ENCODE results near the gene KIF18B. TPM values are rescaled to one million over a fixed set of nuclear protein-coding genes. Genes with fewer than 3 reads are reported as not detected.
A peak's percentile ranks its signal among the peaks of the same experiment; 100 is the strongest.

Gene KIF18B
- 1 to 10 TPM in 1 of 9 donors, under 1 TPM in 7, not detected in 1; 0.06 to 5.4 (median 0.44) TPM for total RNA-seq
- polyA plus RNA-seq = under 1 TPM; 0.12 to 0.19 TPM
- long read RNA-seq, donor 1, partial matches to known transcripts = 1 of 1 reads
- long read RNA-seq, donor 1, other reads (novel, unspliced or antisense) = 0 of 1 reads
- long read RNA-seq, donor 2 = 0 reads
- long read RNA-seq, donor 3 = 0 reads

DNA sequence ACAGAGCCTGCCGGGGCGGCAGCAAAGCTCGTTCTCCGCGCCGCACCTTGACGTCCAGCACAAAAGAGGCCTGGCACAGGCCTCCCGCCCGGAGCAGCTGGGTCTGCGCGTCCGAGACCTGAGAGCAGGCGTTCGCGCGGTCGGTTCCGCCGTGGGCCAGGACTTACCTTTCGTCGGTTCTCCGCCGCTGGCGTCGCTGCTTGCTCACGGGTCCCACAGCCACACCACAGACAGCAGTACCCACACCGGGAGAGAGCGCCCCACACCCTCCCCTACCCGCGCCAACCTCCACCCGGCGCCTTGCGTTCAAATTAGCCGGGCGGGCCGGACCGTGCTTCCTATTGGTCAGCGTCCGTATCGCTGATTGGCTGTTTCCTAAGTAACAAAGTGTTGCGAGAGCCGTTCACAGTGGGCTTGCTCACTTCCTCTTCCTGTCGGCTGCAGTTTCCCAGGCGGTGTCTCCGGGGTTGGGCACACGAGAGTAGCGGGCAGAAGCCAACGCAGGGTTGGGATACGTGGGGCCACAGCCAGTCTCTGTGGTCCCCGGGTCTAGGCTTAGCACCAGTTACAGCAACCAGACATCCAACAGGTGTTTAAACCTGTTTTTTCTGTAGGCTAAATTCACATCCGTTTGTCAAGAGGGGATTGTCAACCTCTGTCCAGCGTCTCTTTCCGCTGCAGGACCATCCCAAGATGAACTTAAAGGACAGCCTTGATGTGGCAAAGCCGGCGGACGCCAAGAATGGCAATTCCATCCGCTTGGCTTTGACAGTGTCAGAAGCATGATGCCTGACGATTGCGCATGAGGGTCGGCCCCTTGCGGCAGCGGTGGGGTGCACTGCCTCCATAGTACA, at the start of gene KIF18B:
KIF18B (minus strand) TSS at position 313 of the 854 bp plus-strand sequence. CDS start 11,429 bp downstream, outside the sequence.
- DNase-seq = peak; percentile 89 to 91 (median 90)
- Histone ChIP-seq H3K9me3 (no peaks in the 10 kb centered on the region), H3K27me3 (no peaks in the 10 kb centered on the region), H3K4me1 (peaks cover 0 to 22% (median 9%) of the 10 kb centered on the region in 12 donors), H3K4me3 (peak within 1 kb of the TSS; percentile 22 to 80 (median 59)), H3K27ac (peak within 1 kb of the TSS in 10 of 12 donors; percentile 19 to 73 (median 62)), H3K36me3 (no peaks in the 10 kb centered on the region)
- TF ChIP-seq CTCF (IDR thresholded peaks at IDR 0.05) = no peak
- peak in 1 of 2 donors; percentile 88 for TF ChIP-seq POLR2A (IDR thresholded peaks at IDR 0.05)
- ATAC-seq = peak; percentile 93 to 100 (median 100)
- WGBS, 4 donors = 2 to 3% (median 2%) methylated on average over 33 to 62 of the region's 62 CpGs
- intact Hi-C loops (cut with DNase I) = loop anchor here in 1 of 10 donors (2.0 kb wide), 1 partner anchor 73 kb away; no protein-coding TSS in a partner anchor

DNA sequence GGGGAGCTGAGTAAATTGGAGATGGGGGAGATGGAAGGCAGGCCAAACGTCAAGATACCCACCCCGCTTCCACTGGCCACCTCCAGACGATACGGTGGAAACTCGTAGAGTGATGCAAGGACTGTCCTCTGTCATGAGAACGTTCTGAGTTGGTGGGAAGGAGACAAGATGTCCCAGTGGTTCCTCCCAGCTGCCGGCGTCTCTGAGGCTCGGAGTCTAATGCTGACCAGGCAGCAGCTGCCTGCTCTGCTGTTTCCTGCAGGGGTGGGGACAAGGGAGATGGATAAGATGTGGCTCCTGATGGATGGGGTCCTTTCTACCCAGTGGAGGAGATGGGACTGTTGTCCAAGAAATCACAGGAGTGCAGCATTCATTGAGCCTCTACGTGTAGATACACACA, 48.7 kb upstream of the KIF18B start:
- DNase-seq (no peak), ATAC-seq (no peak)
- Histone ChIP-seq H3K4me3 (no peak overlapping the region), H3K27me3 (peaks cover 0 to 6% (median 0%) of the 10 kb centered on the region in 9 donors), H3K9me3 (peaks cover 0 to 12% (median 3%) of the 10 kb centered on the region in 12 donors), H3K36me3 (no peaks in the 10 kb centered on the region), H3K27ac (no peak overlapping the region), H3K4me1 (peaks cover 0 to 18% (median 5%) of the 10 kb centered on the region in 12 donors)
- TF ChIP-seq POLR2A (IDR thresholded peaks at IDR 0.05) = no peak
- TF ChIP-seq CTCF (IDR thresholded peaks at IDR 0.05) = no peak
- 60 to 82% (median 66%) methylated on average over 10 of the region's 10 CpGs for WGBS, 4 donors
- intact Hi-C loops (cut with DNase I) = no loop called here

DNA sequence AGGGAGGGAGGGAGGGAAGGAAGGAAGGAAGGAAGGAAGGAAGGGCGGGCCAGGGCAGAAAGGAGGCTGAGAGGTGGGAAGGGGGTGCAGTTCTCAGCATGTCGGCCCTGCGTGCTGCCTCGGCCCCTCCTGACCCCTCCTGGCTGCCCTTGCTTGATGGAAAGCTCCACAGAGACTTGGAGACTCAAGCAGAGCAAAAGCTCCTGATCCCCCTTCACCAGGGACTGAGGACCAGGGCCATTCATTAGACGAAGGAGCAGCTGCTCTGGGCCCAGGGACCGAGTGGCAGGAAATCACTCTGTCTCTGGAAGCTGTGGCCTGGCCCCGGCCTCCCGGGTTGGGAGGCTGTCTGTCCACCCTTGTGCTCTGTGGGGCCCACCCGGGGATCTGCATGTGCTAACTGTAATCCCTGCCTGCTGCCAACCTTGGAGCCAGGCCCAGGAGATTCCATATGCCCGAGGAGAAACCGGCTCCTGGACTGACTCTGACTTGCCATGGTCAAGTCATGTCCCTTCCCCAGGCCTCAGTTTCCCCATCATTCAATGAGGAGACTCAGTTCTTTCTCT, 47.9 kb upstream of the KIF18B start:
- DNase-seq (peak in 4 of 5 donors; percentile 33 to 55 (median 40)), ATAC-seq (peak; percentile 49 to 83 (median 67))
- Histone ChIP-seq H3K4me3 (no peak overlapping the region), H3K36me3 (no peaks in the 10 kb centered on the region), H3K9me3 (peaks cover 0 to 12% (median 3%) of the 10 kb centered on the region in 12 donors), H3K27ac (no peak overlapping the region), H3K27me3 (peaks cover 0 to 6% (median 0%) of the 10 kb centered on the region in 9 donors), H3K4me1 (peaks cover 0 to 18% (median 5%) of the 10 kb centered on the region in 12 donors)
- TF ChIP-seq POLR2A (IDR thresholded peaks at IDR 0.05) (no peak), CTCF (IDR thresholded peaks at IDR 0.05) (no peak)
- 28 to 30% (median 29%) methylated on average over 9 to 11 of the region's 11 CpGs for WGBS, 4 donors
- intact Hi-C loops (cut with DNase I) = no loop called here

All from heart left ventricle (tissue), 16 donors.